K562 (cell line): ENCODE data around the gene KCNK7. TPM values are rescaled to one million over a fixed set of nuclear protein-coding genes. Genes with fewer than 3 reads are reported as not detected.

Experiments
- ATAC-seq: fragments of 200-7000 bp; cut with Tn5 transposase; 3 replicates; pipeline ENCODE4 v1.9.1; 2020; ENCODE audit warnings: moderate library complexity
- BruUV-seq: library from RNA; stranded (reverse); fragments of 400-500 nt; replicated peaks from 2 replicates; lab custom pipeline; 2021; lab: Mats Ljungman, UMichigan
- CTCF ChIA-PET: fragments of 300-600 bp; formaldehyde crosslinking; extraction: SDS; loops from one replicate; lab custom pipeline; 2021; ENCODE audit warnings: low intra/inter-chr PET ratio; lab: Yijun Ruan, JAX
- POLR2A ChIA-PET: fragments of 300-600, 350-650 bp; sonication (Branson Sonifier 250); formaldehyde crosslinking; extraction: SDS; loops from one replicate; lab custom pipeline; 2021; ENCODE audit warnings: antibody characterized with exemption, inconsistent platforms; lab: Yijun Ruan, JAX
- DNase-seq, 4 experiments: peaks; one replicate each; pipeline versions ENCODE4 v3.0.0 to v3.0.0-alpha.2; 2011 to 2018; ENCODE audit warnings: low spot score in 3 of 4, mixed read lengths in 3 of 4; ENCODE audit errors: extremely low read depth in 1 of 4
- FAIRE-seq: peaks from 2 replicates; lab custom pipeline; 2011; peaks lifted over from hg19 to GRCh38; lab: Jason Lieb, UNC
- H2AFZ ChIP-seq: 2 replicates; pipeline ENCODE4 v1.6.0; 2011; ENCODE audit warnings: low read depth, low read length, control low read depth, inconsistent platforms
- H3K27ac ChIP-seq: fragments of 200-600 bp; 3 replicates; pipeline ENCODE4 v1.8.0; 2011; ENCODE audit warnings: low read depth, mild to moderate bottlenecking, control low read depth, inconsistent platforms, low read length, moderate library complexity, mixed read lengths; ENCODE audit errors: extremely low read depth
- H3K27me3 ChIP-seq, 2 experiments: fragments of 300-600 bp in 1 of 2; 2 replicates in 1 of 2; 3 replicates in 1 of 2; pipeline versions ENCODE4 v1.6.0 to v1.8.0; 2011; ENCODE audit warnings: inconsistent platforms in 2 of 2, low read length in 2 of 2, mild to moderate bottlenecking in 1 of 2, mixed read lengths in 1 of 2, moderate library complexity in 1 of 2; ENCODE audit not compliant: control insufficient read depth in 2 of 2, insufficient read depth in 2 of 2
- H3K36me3 ChIP-seq: fragments of 300-600 bp; 3 replicates; pipeline ENCODE4 v1.8.0; 2011; ENCODE audit warnings: mild to moderate bottlenecking, low read length, inconsistent platforms; ENCODE audit not compliant: control insufficient read depth, insufficient read depth
- H3K4me1 ChIP-seq, 2 experiments: fragments of 200-600 bp in 1 of 2; replicated peaks in 1 of 2; 2 replicates in 1 of 2; 3 replicates in 1 of 2; pipeline versions ENCODE4 v1.5.1 to v1.8.0; 2011; ENCODE audit warnings: inconsistent platforms in 2 of 2, low read length in 2 of 2, mild to moderate bottlenecking in 1 of 2, mixed read lengths in 1 of 2, moderate library complexity in 1 of 2; ENCODE audit not compliant: control insufficient read depth in 2 of 2, insufficient read depth in 2 of 2
- H3K4me2 ChIP-seq: 2 replicates; pipeline ENCODE4 v1.6.1; 2011; ENCODE audit warnings: low read length, control low read depth, inconsistent platforms, mixed read lengths; ENCODE audit not compliant: insufficient read depth
- H3K4me3 ChIP-seq: fragments of 200-600 bp; sonication (generic), shearing (Covaris generic); 2 replicates; pipeline ENCODE4 v1.5.1; 2016; ENCODE audit warnings: control low read depth, inconsistent platforms
- H3K79me2 ChIP-seq: fragments of 200-600 bp; 3 replicates; pipeline ENCODE4 v1.8.0; 2011; ENCODE audit warnings: low read length, inconsistent platforms; ENCODE audit not compliant: control insufficient read depth, insufficient read depth
- H3K9ac ChIP-seq, 2 experiments: 2 replicates each; pipeline versions ENCODE4 v1.6.0 to v1.6.1; 2011; ENCODE audit warnings: low read depth in 2 of 2, low read length in 2 of 2, control low read depth in 1 of 2, inconsistent platforms in 1 of 2, mild to moderate bottlenecking in 1 of 2, mixed read lengths in 1 of 2; ENCODE audit not compliant: insufficient read depth in 1 of 2
- H3K9me1 ChIP-seq: one replicate; pipeline ENCODE4 v1.6.0; 2011; ENCODE audit warnings: inconsistent platforms, mild to moderate bottlenecking, low read length, moderate library complexity; ENCODE audit not compliant: control insufficient read depth, insufficient read depth
- H3K9me3 ChIP-seq: replicated peaks from 2 replicates; pipeline ENCODE4 v1.5.1; 2011; ENCODE audit warnings: low read depth, low read length, inconsistent platforms; ENCODE audit not compliant: control insufficient read depth, insufficient read depth
- H4K20me1 ChIP-seq: replicated peaks from 2 replicates; pipeline ENCODE4 v1.6.1; 2011; ENCODE audit warnings: low read length, inconsistent platforms, mixed read lengths; ENCODE audit not compliant: control insufficient read depth, insufficient read depth
- ATF1 ChIP-seq, 2 experiments: fragments of 450-650 bp in 1 of 2; IDR thresholded peaks; 2 replicates each; pipeline ENCODE4 v1.6.1; 2016; ENCODE audit warnings: missing compliant biosample characterization in 1 of 2, missing genetic modification characterization in 1 of 2
- CBX1 ChIP-seq: sonication (generic); IDR thresholded peaks from 2 replicates; pipeline ENCODE4 v1.6.1; 2016; ENCODE audit warnings: antibody characterized with exemption, low read depth, mild to moderate bottlenecking
- CCNT2 ChIP-seq: IDR thresholded peaks from 2 replicates; pipeline ENCODE4 v1.6.1; 2011; ENCODE audit warnings: borderline replicate concordance, low read depth, mild to moderate bottlenecking, moderate library complexity, mixed read lengths, low read length; ENCODE audit not compliant: insufficient read length; ENCODE audit errors: extremely low read depth
- GABPB1 ChIP-seq: sonication (generic); formaldehyde crosslinking; IDR thresholded peaks from 2 replicates; pipeline ENCODE4 v1.8.0; 2022; ENCODE audit warnings: mild to moderate bottlenecking, missing genetic modification reagents
- HOMEZ ChIP-seq: fragments of 250-450 bp; sonication (Bioruptor Pico); IDR thresholded peaks from 2 replicates; pipeline ENCODE4 v1.4.0; 2020; ENCODE audit warnings: mild to moderate bottlenecking, moderate library complexity
- KAT7 ChIP-seq: sonication (generic); formaldehyde crosslinking; IDR thresholded peaks from 2 replicates; pipeline ENCODE4 v1.8.0; 2022; ENCODE audit warnings: missing genetic modification reagents, mild to moderate bottlenecking, borderline replicate concordance
- L3MBTL2 ChIP-seq: fragments of 450-650 bp; IDR thresholded peaks from 2 replicates; pipeline ENCODE4 v1.6.1; 2016; ENCODE audit warnings: mild to moderate bottlenecking, moderate library complexity
- SAP30 ChIP-seq: fragments of 200-600 bp; sonication (generic); IDR thresholded peaks from 2 replicates; pipeline ENCODE4 v1.6.1; 2012; ENCODE audit warnings: borderline replicate concordance, low read depth, mild to moderate bottlenecking, moderate library complexity, low read length, control low read depth, inconsistent platforms; ENCODE audit not compliant: insufficient read depth, poor library complexity, severe bottlenecking
- SLC30A9 ChIP-seq: fragments of 250-450 bp; sonication (Bioruptor Pico); IDR thresholded peaks from 2 replicates; pipeline ENCODE4 v1.8.0; 2022; ENCODE audit warnings: mild to moderate bottlenecking, moderate library complexity
- WGBS: fragments of 100-300 bp; shearing (Covaris generic); methylation state at CpG from one replicate; pipeline ENCODE4 v1.1.6; 2016; ENCODE audit warnings: low coverage, mixed read lengths; ENCODE audit not compliant: insufficient coverage; ENCODE audit errors: missing lambda C conversion rate; 5-methylcytosine and 5-hydroxymethylcytosine counted together
- in situ Hi-C: fragments of 300-500 bp; cut with MboI; formaldehyde crosslinking; loops from 4 replicates; pipeline ENCODE4 v1.15.0; 2018; ENCODE audit warnings: inconsistent platforms, mixed read lengths
- intact Hi-C: fragments of 100-400 bp; cut with micrococcal nuclease; formaldehyde crosslinking; loops from 2 replicates; pipeline ENCODE4 v1.14.2; 2022
- polyA plus RNA-seq, 8 experiments: library from polyadenylated mRNA; depleted of rRNA in 4 of 8; stranded (reverse) in 5 of 8; unstranded in 3 of 8; fragments of >200 nt; fragmentation: Nextera tagmentation in 2 of 8; fragmentation: Illumina TruSeq in 1 of 8; extraction: Ambion mirVana in 2 of 8; extraction: Trizol in 1 of 8; gene quantifications; 2 replicates each; pipeline versions ENCODE4 v1.2.1 to v1.2.3, GENCODE V29; 2011 to 2014; ENCODE audit warnings: inconsistent platforms in 1 of 8, missing spikeins in 1 of 8
- total RNA-seq, 7 experiments: library from RNA; depleted of rRNA in 6 of 7; stranded (reverse); fragments of >200 nt in 6 of 7; fragmentation: Illumina TruSeq in 2 of 7; extraction: Trizol in 2 of 7; gene quantifications; 2 replicates each; pipeline versions ENCODE4 v1.2.1 to v1.2.3, GENCODE V29; 2011 to 2021; ENCODE audit warnings: low replicate concordance in 1 of 7

Gene KCNK7
- total and polyA plus RNA-seq, 9 of the 15 experiments (the other 6 are each of a cell fraction or from before 2014, with no cell fraction given): 0.07 to 0.40 TPM; not detected in 7

- Histone ChIP-seq H3K4me3 (no peak overlapping the region), H3K27me3 (no peaks in the 10 kb centered on the region), H3K27ac (no peak overlapping the region), H3K79me2 (no peaks in the 10 kb centered on the region; the same call in 2 of the 3 replicates), H2AFZ (no peak overlapping the region), H4K20me1 (0 out of 2 replicates have a peak, but pooled peaks cover 5% of the 10 kb centered on the region), H3K36me3 (peaks cover 93% of the 10 kb centered on the region; the same call in 2 of the 3 replicates), H3K4me2 (no peak overlapping the region), H3K9me1 (peaks cover 3% of the 10 kb centered on the region), H3K9me3 (no peaks in the 10 kb centered on the region), H3K4me1 (peaks cover under 1 to 33% of the 10 kb centered on the region in 2 experiments; a peak in 4 of 5 replicates), H3K9ac (peak overlapping the region in 1 of 2 experiments; percentile 46; a peak in 1 of 4 replicates)
- CTCF ChIA-PET: no interaction called here
- BruUV-seq: no TSS peak
- TF ChIP-seq L3MBTL2 (no peak), ATF1 (CRISPR knock-in tag; IDR thresholded peaks at IDR 0.05) (no peak), ATF1 (tag; IDR thresholded peaks at IDR 0.05) (no peak), CBX1 (no peak), SAP30 (no peak), CCNT2 (no peak), KAT7 (CRISPR knock-in tag) (no peak), GABPB1 (no peak), SLC30A9 (CRISPR knock-in tag) (no peak), HOMEZ (no peak)
- ATAC-seq: no peak
- intact Hi-C loops: no loop called here
- no peak for DNase-seq
- in situ Hi-C loops: no loop called here
- 85% methylated on average over 11 of the region's 11 CpGs for WGBS
- POLR2A ChIA-PET: interaction anchor here (0.5 to 1.4 kb wide), 2 partner anchors 24 to 227 kb away, joined by 3 read pairs; no protein-coding TSS in a partner anchor
- no peak for FAIRE-seq
Measured at GRCh38 chr11:65630215-65630614, 34.6 kb upstream of the KCNK7 start.
